GM20431 (cell line): ENCODE results near the gene NLRP8.
"Not testable (repeated sequence)": the region's sequence is repeated elsewhere in the genome, so short reads cannot be mapped to it uniquely, and the experiment has no call there.

Experiments used
- in situ Hi-C: fragments of 300-500 bp; cut with MseI, MboI; formaldehyde crosslinking; loops from one replicate; pipeline ENCODE4 v1.15.0; 2020; ENCODE audit warnings: low sequenced_read_pairs; ENCODE audit not compliant: unreplicated experiment

The NLRP8 gene

DNA sequence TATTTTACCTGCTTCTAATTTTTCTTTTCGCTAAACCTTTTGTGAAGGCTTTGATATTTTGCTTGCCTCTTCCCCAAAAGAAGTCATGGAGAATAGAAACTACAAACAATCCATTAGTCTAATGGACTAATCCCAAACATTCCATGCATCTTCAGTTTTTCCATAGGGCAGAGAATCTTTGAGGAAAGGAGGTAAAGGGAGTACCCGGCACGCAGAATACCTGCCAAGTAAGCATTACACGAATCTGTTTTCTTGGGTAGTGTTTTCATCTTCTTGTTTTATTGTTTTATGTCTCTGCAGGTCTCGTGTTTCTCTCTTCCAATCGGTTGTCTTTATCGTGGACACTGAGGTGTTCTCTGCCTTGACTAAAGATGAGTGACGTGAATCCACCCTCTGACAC, at the start of gene NLRP8:
TSS of gene NLRP8 (plus strand) at position 301 of the 400 bp plus-strand sequence.
- in situ Hi-C loops = no loop called here

DNA sequence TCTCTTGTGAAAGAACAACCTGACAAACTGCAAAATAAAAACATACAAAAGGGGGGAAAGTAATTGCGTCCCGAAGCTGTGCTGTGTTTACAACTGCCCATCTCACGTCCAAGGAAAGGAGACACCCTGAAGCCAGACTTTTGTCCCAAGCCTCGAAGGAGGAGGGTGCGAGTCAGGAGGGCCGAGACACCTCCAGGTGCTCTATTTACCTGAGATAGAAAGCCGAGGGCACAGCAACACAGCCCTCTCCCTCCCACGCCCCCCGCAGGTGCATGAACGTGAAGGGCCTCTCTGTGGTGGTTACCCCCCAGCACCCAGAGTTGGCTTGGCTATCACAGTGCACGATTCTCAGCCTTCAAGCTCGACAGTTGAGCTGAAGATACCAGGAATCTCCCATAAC, 48.7 kb upstream of the NLRP8 start:
- in situ Hi-C loops = no loop called here

GRCh38 chr19:55901369-55902079, 46.1 kb upstream of the NLRP8 start:
- in situ Hi-C loops = no loop called here

DNA sequence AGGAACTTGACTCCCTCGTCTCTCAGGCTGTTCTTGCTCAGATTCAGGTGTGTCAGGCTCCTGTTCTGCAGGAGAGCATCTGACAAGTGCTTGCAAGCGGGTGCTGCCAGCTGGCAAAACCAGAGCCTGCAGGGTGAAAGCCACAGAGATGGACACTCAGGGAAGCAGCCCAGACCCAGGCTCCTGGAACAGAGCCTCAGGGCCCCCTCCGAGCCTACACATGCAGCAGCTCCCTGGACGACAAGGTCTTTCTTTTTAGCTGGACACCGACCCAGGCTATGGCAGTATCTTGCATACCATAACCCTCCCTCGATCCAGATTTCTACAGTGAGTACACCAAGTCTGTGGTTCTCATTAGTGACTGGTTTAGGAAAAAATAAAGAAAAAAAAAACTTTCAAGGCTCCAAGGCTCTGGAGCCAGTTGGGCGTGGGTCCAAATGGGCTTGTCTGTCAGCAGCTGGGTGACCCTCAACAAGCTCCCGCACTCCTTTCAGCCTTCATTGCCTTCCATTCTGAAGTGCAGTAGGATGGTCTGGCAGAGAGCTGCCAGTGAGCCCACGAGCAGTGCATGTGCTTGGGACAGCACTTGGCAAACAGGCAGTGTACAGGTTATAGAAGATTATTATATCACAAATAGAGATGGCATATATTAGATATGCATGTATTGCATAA, 45.4 kb upstream of the NLRP8 start:
- in situ Hi-C loops = no loop called here

GRCh38 chr19:55907286-55907685, 40.3 kb upstream of the NLRP8 start:
- in situ Hi-C loops = no loop called here

DNA sequence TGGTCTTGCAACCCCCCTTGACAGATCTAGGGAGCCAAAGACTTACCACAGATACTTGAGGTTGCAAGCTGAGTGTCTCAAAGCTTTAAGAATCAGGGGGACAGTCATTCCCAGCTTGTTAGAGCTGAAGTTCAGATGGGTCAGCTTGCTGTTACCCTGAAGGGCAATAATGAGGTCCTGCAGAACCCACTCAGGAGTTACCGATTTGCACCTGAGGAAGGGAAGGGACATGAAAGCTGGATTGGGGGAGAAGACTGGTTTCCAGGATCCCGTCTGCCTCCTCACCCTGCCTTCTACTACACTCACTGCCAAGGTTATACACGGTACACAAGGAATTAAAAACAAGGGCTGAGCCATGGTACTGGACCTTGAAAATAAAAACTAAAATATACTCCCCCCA, 39.9 kb upstream of the NLRP8 start:
- in situ Hi-C loops = no loop called here

DNA sequence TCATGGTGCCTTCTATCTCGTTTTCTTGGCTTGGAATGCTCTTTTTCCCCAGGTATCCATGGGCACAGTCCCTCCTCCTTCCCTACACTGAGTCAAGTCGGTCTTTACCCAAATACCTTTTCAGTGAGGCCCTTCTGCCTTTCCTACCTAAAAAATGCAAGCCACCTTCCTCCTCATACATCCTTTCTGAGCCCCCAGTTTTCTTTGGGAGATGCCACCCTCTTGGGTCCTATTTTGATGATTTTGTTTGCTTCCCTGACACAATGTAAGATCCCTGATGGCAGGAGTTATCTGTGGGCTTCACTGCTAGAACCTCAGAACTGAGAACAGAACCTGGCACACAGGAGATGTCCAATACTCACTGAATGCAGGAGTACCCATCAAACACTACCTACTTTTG, 37.8 kb upstream of the NLRP8 start:
- in situ Hi-C loops = no loop called here

- in situ Hi-C loops = no loop called here
Measured at GRCh38 chr19:55912916-55913315, 34.7 kb upstream of the NLRP8 start.

GRCh38 chr19:55913643-55914268, 33.9 kb upstream of the NLRP8 start:
- in situ Hi-C loops = no loop called here

- in situ Hi-C loops = no loop called here
Measured at GRCh38 chr19:55923556-55923955, 24.1 kb upstream of the NLRP8 start.

DNA sequence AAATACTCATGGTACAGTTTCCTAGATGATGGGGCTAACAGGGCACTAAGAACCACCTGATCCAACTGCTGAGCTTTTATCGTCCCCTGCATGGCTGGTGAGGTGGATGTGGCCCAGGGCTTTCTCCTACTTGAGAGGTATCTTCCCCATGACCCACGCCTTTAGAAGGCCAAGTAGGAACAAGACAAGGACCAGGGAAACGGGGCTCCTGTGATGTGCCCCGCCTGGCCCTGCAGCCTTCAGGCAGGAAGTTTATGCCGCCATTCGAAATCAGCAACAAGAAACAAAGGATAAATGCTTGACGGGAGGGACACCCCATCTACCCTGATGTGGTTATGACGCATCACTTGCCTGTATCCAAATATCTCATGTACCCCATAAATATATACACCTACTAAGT, 19.6 kb upstream of the NLRP8 start:
- in situ Hi-C loops = no loop called here

- in situ Hi-C loops = not testable (repeated sequence)
Measured at GRCh38 chr19:55929258-55929657, 18.4 kb upstream of the NLRP8 start.

- in situ Hi-C loops = no loop called here
Measured at GRCh38 chr19:55930996-55931515, 16.6 kb upstream of the NLRP8 start.

- in situ Hi-C loops = no loop called here
Measured at GRCh38 chr19:55931936-55932386, 15.7 kb upstream of the NLRP8 start, which contains the start of gene NLRP13. Gene NLRP13 (minus strand): TSS chr19:55932336. CDS start chr19:55932311, 25 bp downstream.

GRCh38 chr19:55935206-55935605, 12.4 kb upstream of the NLRP8 start:
- in situ Hi-C loops = no loop called here

GRCh38 chr19:55939206-55939605, 8.4 kb upstream of the NLRP8 start:
- in situ Hi-C loops = no loop called here

- in situ Hi-C loops = no loop called here
Measured at GRCh38 chr19:55940306-55940705, 7.3 kb upstream of the NLRP8 start.

DNA sequence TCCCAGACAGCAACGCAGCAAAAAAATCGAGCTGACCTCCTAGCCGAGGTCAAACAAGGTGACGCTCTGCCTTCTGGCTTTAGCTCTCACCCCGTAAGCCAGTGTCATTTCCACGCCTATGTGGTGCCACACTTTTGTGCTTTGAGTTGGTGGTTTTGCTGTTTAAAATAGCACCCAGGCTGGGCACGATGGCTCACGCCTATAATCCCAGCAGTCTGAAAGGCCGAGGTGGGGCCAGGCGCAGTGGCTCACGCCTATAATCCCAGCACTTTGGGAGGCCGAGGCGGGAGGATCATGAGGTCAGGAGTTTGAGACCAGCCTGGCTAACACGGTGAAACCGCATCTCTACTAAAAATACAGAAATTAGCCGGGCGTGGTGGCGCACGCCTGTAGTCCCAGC, 2.9 kb downstream of the NLRP8 start:
- in situ Hi-C loops = not testable (repeated sequence)

GRCh38 chr19:55956431-55956830, 8.8 kb downstream of the NLRP8 start:
- in situ Hi-C loops = no loop called here

DNA sequence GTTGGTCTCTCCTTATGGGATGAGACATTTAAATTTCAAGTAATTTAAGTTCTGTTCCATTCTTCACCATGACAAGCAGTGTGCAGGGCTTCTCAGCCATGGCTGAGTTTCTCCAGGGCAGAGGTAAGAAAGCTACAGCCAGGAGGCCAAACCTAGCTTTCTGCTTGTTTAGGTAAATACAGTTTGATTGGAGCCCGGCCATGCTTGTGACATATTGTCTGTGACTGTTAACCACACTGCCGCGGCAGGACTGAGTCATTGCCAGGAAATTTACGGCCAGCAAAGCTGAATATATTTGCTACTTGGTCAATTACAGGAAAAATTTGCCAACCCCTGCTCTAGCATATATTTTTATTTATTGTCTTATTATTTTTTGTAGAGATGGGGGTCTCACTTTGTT, 10.7 kb downstream of the NLRP8 start:
- in situ Hi-C loops = no loop called here
